CMK (cell line): ENCODE results near the gene KRTAP3-1.
A peak's percentile ranks its signal among the peaks of the same experiment; 100 is the strongest.

Source experiments
- DNase-seq: peaks from one replicate; pipeline ENCODE4 v3.0.0-alpha.2; 2010; ENCODE audit warnings: low read depth

Gene KRTAP3-1

DNA sequence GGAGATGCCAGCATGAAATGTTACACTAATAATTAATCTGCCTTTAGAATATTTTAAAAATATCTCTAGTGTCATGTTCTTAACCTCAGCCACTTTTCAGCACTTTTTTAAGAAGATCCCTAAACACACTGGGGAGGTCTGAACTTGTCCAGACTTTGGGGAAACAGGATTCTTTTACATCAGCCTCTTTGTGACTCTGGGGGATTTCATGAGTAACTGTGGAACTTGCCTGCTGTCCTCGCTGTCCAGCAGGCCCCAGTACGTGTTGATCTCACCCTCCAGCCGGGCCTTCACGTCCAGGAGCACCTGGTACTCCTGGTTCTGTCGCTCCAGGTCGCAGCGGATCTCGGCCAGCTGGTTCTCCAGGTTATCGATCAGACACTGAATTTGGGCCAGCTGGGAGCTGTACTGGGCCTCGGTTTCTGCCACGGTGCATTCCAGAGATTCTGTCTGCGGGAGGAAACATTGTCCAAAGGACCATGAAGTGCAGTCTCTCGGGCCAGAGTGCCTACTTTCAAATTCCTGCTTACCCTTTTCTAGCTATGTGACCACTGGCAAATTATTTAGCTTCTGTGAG lies 30.3 kb downstream of the KRTAP3-1 start:
- no peak for DNase-seq

DNA sequence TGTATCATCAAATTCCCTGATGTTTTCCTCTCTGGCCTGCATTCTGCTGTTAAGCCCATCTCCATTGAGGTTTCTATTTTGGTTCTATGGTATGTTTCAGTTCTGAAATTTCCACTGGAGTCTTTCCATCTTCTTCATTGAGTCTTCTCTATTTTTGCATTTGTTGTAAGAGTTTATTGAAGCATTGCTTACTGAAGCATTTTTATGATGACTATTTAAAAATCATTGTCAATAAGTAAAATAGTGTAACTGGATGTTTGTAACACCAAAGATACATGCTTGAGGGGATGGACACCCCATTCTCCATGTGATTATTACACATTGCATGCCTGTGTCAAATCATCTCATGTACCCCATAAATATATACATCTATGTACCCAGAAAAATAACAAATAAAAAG lies 33.4 kb downstream of the KRTAP3-1 start:
- DNase-seq = no peak

DNA sequence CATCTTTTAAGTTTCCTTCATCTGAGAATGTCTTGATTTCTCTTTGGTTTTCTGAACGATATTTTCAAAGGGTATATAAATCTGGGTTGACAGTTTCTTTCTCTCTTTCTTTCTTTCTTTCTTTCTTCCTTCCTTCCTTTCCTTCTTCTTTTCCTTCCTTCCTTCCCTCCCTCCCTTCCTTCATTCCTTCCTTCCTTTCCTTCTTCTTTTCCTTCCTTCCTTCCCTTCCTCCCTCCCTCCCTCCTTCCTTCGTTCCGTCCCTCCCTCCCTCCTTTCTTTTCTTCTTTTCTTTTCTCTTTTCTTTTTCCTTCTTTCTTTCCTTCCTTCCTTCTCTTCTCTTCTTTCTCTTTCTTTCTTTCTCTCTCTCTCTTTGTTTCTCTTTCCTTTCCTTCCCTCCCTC lies 34.6 kb downstream of the KRTAP3-1 start:
- no peak for DNase-seq

DNA sequence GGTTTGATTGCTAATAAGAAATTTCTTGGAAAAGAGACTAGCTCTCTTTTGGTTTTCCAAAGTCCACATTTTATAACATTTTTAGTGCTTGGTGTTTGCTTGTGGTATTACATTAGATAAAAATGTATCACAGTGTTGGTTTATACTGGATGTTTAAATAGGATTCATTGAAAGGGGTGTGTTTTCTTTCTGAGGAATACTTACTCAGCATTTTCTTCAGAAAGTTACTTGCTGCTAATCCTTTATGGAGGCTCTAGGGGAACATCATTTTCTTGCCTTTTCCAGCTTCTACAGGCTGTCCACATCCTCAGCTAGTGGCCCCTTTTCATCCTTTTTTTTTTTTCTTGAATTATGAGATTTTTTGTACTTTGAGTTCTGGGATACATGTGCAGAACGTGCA lies 41.3 kb downstream of the KRTAP3-1 start:
- DNase-seq = no peak

DNA sequence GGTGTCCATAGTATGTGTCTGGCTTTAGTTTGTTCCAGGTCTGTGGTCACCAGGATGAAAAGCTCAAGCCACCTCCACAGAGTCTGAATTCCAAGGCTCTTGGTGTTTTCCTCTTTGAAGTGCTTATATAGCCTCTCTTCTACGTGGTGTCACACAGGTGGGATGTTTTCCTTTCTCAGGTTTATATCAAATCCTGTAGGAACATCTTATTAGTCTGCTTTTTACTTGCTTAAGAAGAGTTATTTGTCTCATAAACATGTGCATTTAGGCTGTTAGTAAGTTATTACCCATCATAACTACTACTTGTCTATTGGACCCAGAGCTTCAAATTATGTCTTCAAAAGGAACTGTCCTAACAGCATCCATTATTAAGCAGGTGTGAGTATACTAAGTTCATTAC lies 42.1 kb downstream of the KRTAP3-1 start, which contains the start of gene KRT39:
KRT39 (minus strand) TSS at position 101 of the 400 bp plus-strand sequence; CDS start at position 9, 92 bp downstream.
- DNase-seq = no peak

DNA sequence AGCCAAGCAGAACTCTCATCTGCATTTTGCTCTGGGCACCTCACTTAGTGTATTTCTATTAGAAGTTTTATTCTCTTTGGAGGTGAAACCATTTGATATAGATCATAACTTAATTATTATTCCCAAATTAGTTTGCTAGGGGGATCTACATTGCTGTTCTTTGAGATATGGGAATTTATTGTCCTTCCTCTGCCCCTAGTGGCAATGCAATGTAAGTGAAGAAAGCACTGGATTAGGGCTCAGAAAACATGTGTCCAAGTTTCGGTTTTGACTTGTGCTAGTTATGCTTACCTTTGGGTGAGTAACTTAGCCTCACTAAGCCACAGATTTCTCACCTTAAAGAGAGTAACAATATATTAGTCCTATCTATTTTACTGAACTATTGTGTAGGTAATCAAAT lies 45.1 kb downstream of the KRTAP3-1 start:
- DNase-seq = peak; percentile 2

DNA sequence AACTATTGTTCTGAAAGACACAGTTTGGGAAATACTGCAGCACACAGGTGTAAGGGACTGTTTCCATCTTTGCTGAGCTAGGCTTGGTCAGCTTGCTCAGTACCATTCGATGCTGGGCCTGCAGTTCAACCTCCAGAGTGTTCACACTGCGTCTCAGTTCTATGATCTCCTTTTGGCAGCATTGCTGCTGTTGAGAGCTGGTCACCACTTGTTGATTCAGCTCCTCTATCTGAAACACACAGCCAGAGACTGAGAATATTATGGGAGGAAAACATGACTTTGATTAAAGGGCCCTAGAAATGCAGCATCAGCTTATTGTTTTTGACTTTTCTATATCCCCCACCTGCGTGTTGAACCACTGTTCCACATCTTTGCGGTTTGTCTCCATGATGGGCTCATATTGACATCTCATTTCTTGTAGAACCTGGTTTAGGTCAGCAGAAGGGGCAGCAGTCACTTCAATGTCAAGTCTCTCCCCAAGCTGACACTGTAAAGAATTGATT lies 46.8 kb downstream of the KRTAP3-1 start:
- DNase-seq = no peak

DNA sequence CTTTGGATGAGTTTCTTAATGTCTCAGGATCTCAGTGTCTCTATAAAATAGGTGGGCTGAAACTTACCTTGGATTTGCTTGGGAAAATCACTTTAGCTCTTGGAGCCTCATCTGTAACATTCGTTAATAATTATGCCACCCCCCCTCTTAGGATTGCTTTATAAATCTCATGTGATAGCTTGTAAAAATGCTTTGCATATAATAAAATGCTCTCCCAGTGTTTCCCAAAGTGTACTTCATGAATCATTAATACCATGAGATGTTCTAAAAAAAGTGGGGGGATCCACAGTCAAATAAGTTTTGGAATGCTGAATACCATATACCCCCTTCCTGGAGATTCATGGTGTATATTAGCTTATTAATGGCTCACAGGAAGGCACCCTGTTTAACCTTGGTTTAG lies 47.3 kb downstream of the KRTAP3-1 start:
- no peak for DNase-seq

DNA sequence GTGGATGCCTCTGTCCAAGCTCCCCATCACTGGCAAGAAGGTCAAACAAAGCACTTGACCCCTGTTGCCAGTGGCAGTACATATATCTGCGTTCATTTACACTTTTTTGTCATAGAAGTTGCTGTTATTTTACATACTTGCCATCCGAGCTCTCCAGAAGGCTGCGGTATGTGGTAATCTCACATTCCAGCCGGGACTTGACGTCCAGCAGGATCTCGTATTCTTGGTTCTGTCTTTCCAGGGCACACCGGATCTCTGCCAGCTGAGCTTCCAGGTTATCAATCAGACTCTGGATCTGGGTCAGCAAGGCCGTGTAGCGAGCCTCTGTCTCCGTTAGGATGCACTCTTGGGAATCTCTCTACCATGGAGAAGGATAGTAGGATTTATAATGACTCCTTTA lies 48.8 kb downstream of the KRTAP3-1 start:
- no peak for DNase-seq
